GM15510 (cell line): Measurements from ENCODE around the gene PRR20E.
"Not testable (repeated sequence)": the region's sequence is repeated elsewhere in the genome, so short reads cannot be mapped to it uniquely, and the experiment has no call there.

Source experiments
- POLR2A ChIP-seq: IDR thresholded peaks from 3 replicates; pipeline ENCODE4 v1.6.1; 2011; ENCODE audit warnings: borderline replicate concordance; ENCODE audit not compliant: insufficient read length; ENCODE audit errors: extremely low read depth

Gene PRR20E

GRCh38 chr13:57166897-57167296, at the start of gene PRR20E:
Gene PRR20E (plus strand): TSS chr13:57167197. CDS start chr13:57167584, 387 bp downstream.
- TF ChIP-seq POLR2A, result not testable (repeated sequence)

GRCh38 chr13:57123681-57124080, 43.3 kb upstream of the PRR20E start:
- TF ChIP-seq POLR2A, result no peak

- TF ChIP-seq POLR2A, result no peak
These were observed 38.1 kb upstream of the PRR20E start for GRCh38 chr13:57128909-57129308.

- TF ChIP-seq POLR2A, result no peak
These were observed 30.9 kb upstream of the PRR20E start for GRCh38 chr13:57136093-57136492.

GRCh38 chr13:57137585-57137984, 29.4 kb upstream of the PRR20E start:
- TF ChIP-seq POLR2A, result no peak

GRCh38 chr13:57138988-57139387, 28.0 kb upstream of the PRR20E start:
- TF ChIP-seq POLR2A, result no peak

GRCh38 chr13:57140235-57140968, 26.6 kb upstream of the PRR20E start, which contains the start of gene PRR20A:
Gene PRR20A (plus strand): TSS chr13:57140918. CDS start chr13:57141305, 387 bp downstream.
- TF ChIP-seq POLR2A, result not testable (repeated sequence)

- not testable (repeated sequence) for TF ChIP-seq POLR2A
These were observed 19.8 kb upstream of the PRR20E start, which contains the start of gene PRR20B for GRCh38 chr13:57147188-57147587. Gene PRR20B (plus strand): TSS chr13:57147488. CDS start chr13:57147875, 387 bp downstream.

- TF ChIP-seq POLR2A, result not testable (repeated sequence)
These were observed 13.2 kb upstream of the PRR20E start, which contains the start of gene PRR20C for GRCh38 chr13:57153761-57154160. Gene PRR20C (plus strand): TSS chr13:57154061. CDS start chr13:57154448, 387 bp downstream.

- not testable (repeated sequence) for TF ChIP-seq POLR2A
These were observed 6.7 kb upstream of the PRR20E start, which contains the start of gene PRR20D for GRCh38 chr13:57160332-57160731. Gene PRR20D (plus strand): TSS chr13:57160632. CDS start chr13:57161019, 387 bp downstream.

GRCh38 chr13:57191667-57192066, 24.7 kb downstream of the PRR20E start:
- no peak for TF ChIP-seq POLR2A

GRCh38 chr13:57212989-57213388, 46.0 kb downstream of the PRR20E start:
- no peak for TF ChIP-seq POLR2A
